Gastroesophageal sphincter (tissue), 3 donors: ENCODE measurements around the gene SCEL.

Experiments
- EP300 ChIP-seq: sonication (generic); formaldehyde crosslinking; IDR thresholded peaks from one replicate; pipeline ENCODE4 v1.6.1; 2017; ENCODE audit warnings: antibody characterized with exemption, mild to moderate bottlenecking
- POLR2A ChIP-seq, 2 donors: fragments of 450-650 bp; IDR thresholded peaks; one replicate each; pipeline ENCODE4 v1.6.1; 2017; ENCODE audit warnings: antibody characterized with exemption in 2 of 2, mild to moderate bottlenecking in 2 of 2, moderate library complexity in 1 of 2
- POLR2AphosphoS5 ChIP-seq: sonication (generic); formaldehyde crosslinking; IDR thresholded peaks from one replicate; pipeline ENCODE4 v1.6.1; 2017; ENCODE audit warnings: antibody characterized with exemption
- TF ChIP-seq, protein P1 (sequence below), 4 experiments: fragments of 200-600 bp in 2 of 4; fragments of 450-650 bp in 2 of 4; sonication (generic) in 1 of 4; IDR thresholded peaks; one replicate each; pipeline ENCODE4 v1.5.1; 2017 to 2019; ENCODE audit warnings: antibody characterized with exemption in 4 of 4, mild to moderate bottlenecking in 2 of 4, moderate library complexity in 2 of 4

DNA sequence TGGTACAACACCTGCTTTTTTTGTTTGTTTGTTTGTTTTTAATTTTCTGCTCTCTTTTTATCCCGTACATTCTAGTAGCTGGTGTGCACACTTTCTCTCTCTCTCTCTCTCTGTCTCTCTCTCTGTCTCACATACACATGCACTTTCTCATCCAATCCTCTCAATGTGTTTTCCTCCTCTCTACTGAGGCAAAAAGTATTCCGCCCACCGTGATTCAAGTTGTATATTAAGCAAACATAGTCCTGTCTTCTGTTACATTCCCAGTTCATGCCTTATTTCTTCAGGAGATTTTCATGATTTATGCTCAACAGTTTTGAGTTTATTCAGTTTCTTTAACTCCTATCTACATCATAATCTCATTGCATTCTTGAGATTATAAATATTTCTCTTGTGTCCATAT is 38.2 kb upstream of the SCEL start:
- TF ChIP-seq POLR2A (IDR thresholded peaks at IDR 0.05) (no peak), POLR2AphosphoS5 (no peak), EP300 (no peak)
- TF ChIP-seq, protein P1, sequence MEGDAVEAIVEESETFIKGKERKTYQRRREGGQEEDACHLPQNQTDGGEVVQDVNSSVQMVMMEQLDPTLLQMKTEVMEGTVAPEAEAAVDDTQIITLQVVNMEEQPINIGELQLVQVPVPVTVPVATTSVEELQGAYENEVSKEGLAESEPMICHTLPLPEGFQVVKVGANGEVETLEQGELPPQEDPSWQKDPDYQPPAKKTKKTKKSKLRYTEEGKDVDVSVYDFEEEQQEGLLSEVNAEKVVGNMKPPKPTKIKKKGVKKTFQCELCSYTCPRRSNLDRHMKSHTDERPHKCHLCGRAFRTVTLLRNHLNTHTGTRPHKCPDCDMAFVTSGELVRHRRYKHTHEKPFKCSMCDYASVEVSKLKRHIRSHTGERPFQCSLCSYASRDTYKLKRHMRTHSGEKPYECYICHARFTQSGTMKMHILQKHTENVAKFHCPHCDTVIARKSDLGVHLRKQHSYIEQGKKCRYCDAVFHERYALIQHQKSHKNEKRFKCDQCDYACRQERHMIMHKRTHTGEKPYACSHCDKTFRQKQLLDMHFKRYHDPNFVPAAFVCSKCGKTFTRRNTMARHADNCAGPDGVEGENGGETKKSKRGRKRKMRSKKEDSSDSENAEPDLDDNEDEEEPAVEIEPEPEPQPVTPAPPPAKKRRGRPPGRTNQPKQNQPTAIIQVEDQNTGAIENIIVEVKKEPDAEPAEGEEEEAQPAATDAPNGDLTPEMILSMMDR (IDR thresholded peaks at IDR 0.05): no peak
